Activated CD4-positive, alpha-beta T cell treated with anti-CD3 and anti-CD28 coated beads, Interleukin-2, Interleukin-4, amounts not matched to agents 100 ng/mL and 50 ng/mL, durations not matched to agents 16 hours and 8 hours (primary cell): ENCODE data around the gene CHD3.

ENCODE experiments used
- DNase-seq: peaks from one replicate; pipeline ENCODE4 v3.0.0-alpha.2; 2020; ENCODE audit warnings: low spot score

Gene CHD3

DNA sequence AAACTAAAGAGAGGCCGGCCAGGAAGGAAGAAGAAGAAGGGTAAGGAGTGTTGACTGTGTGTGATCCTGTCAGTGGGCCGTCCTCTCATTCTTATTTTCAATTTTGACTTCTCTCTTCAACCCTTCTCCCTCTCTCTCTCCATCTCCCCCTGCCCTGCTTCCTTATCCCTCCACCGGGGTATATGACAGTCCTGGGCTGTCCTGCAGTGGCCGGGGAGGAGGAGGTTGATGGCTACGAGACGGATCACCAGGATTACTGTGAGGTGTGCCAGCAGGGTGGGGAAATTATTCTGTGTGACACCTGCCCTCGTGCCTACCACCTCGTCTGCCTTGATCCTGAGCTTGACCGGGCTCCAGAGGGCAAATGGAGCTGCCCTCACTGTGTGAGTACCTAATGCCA, 5.6 kb downstream of the CHD3 start:
- DNase-seq = no peak

DNA sequence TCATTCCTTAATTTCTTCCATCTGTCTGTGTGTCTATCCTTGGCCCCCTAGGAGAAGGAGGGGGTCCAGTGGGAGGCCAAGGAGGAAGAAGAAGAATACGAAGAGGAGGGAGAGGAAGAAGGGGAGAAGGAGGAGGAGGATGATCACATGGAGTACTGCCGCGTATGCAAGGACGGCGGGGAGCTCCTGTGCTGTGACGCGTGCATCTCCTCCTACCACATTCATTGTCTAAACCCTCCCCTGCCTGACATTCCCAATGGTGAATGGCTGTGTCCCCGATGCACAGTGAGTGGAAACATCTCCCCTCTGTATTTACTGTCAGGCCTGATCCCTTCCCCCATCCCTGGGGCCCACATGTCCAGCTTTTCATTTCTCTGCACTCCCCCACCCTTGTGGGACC, 6.3 kb downstream of the CHD3 start:
- no peak for DNase-seq

DNA sequence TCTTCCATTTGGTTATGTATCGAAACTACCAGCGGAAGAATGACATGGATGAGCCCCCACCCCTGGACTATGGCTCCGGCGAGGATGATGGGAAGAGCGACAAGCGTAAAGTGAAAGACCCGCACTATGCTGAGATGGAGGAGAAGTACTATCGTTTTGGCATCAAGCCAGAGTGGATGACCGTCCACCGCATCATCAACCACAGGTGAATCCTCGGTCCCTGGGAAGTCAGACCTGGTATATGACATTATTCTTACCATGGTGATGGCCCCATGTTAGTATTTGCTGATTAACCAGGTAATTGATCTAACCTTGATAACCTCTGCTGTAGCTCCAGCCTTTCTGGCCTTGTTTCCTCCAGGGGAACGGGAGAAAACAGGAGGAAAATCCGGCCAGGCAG, 8.5 kb downstream of the CHD3 start:
- no peak for DNase-seq

DNA sequence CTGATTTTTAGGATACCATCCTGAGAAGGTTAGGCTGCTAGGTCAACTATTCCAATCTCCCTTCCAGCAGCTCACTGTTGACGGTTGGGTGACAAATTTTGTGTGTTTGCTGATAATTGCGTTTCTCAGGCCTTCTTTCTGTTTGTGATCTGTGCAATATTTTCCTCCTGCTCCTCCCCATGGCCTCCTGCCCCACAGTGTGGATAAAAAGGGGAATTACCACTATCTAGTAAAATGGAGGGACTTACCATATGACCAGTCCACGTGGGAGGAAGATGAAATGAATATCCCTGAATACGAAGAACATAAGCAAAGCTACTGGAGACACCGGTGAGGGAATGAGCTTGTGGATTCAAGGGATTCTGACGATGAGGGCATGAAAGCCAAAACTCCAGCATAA, 9.2 kb downstream of the CHD3 start:
- DNase-seq = no peak

DNA sequence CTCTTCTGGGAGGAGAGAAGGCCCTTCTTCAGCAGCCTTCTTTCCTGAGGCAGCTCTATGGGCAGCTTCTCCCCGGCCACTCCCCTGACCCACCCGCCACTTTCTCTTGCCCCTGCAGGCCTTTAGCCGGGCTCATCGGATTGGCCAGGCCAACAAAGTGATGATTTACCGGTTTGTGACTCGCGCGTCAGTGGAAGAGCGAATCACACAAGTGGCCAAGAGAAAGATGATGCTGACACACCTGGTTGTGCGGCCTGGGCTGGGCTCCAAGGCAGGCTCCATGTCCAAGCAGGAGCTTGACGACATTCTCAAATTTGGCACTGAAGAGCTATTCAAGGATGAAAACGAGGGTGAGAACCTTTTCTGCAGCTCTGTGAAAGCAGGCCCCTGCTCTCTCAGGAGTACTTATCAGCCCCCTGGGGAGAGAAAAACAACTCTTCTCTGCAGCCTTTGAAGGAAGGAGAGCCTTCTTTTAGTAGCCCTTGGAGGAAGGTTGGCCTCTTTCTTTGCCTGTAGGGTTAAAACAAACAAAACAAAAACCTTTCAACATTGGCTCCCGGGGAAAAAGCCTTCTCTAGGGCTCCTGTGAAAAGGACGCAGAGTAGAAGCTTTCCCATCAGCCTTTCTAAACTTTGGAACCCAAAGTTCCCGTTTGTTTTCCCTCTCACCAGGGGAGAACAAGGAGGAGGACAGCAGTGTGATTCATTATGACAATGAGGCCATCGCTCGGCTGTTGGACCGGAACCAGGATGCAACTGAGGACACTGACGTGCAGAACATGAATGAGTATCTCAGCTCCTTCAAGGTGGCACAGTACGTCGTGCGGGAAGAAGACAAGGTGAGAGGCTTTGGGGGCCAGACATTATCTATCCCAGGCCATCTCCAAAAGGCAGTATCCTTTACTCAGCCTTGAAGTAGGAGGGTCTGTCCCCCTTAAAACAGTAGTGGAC, 14.8 kb downstream of the CHD3 start:
- no peak for DNase-seq

DNA sequence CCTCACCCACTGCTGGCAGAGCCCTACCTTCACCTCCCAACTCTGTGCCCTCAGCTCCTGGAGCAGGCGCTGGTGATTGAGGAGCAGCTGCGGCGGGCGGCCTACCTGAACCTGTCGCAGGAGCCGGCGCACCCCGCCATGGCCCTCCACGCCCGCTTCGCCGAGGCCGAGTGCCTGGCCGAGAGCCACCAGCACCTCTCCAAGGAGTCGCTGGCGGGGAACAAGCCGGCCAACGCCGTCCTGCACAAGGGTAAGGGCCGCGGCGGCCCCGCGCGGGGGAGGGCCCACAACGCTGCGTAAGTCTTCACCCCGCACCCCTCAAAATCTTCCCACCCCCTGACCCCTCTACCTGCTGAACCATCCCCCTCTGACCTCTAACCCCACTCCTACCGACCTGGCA, 20.5 kb downstream of the CHD3 start:
- no peak for DNase-seq

DNA sequence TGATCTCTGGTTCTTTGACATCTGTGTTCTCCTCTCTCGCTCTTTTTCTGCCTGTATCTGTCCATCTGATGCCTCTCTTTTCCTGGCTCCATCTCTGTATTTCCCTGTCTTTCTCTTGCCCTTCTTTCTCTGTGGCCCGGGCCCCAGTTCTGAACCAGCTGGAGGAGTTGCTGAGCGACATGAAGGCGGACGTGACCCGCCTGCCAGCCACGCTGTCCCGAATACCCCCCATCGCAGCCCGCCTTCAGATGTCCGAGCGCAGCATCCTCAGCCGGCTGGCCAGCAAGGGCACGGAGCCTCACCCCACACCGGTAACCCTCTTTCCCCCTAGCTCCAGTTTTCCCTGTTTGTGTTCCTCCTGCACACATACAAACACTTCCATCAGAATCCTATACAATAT, 21.7 kb downstream of the CHD3 start:
- DNase-seq = no peak

DNA sequence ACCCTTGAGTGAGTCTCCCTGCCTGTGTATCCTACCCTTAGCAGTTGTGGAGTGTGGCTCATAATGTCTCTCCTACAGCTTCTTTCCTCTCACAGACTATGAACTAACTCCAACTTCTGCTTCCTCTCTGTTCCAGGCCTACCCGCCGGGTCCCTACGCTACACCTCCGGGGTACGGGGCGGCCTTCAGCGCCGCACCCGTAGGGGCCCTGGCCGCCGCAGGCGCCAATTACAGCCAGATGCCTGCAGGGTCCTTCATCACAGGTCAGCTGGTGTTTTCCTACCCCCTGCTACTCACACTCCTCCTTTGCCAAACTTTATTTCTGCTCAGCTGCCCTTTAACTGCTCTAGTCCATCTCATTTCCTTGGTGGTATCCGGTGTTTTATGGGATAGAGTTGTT, 22.1 kb downstream of the CHD3 start:
- no peak for DNase-seq

DNA sequence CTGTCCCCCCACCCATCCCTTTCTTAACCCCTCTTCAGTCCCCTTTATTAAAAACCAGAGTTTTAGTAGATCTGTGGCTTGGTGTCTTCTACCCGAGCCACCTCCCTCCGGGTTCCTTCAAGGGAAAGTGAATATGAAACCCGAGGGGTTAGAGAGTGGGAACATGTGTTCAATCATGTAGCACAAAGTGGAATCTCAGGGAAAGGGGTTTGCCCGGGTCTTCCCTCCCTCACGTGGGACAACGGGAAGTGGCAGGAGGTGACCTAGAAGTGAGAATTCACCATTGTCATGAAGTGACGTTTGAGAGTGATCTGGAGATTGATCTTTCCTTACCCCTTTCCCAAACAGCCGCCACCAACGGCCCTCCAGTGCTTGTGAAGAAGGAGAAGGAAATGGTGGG, 22.5 kb downstream of the CHD3 start:
- no peak for DNase-seq

DNA sequence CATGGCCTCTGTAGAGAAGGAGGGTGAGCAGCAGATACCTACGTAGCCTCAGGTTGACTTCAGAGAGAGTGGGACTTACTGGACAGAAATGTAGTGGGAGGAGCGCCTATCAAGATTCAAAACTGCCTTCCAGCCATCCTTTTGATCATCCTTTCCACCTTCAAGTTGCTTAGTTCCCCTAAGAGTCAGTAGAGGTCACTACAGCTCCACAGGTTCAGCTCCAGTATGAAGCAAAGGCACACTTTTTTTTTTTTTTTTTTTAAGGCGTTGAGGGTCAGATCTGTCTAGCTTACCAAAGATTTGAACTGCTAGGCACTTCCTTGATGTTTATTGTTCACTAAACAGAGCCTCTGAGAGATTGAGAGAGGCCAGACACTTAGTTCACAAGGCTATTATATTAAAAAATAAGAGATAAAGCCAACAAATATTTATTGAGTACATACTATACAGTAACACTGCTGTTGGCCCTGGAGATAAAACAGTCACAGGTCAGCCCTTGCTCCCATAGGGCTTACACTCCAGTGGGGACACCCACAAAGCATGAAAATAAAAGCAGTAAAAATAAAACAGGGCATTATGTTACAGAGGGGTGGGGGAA, 24.4 kb downstream of the CHD3 start:
- DNase-seq = peak; percentile 76

DNA sequence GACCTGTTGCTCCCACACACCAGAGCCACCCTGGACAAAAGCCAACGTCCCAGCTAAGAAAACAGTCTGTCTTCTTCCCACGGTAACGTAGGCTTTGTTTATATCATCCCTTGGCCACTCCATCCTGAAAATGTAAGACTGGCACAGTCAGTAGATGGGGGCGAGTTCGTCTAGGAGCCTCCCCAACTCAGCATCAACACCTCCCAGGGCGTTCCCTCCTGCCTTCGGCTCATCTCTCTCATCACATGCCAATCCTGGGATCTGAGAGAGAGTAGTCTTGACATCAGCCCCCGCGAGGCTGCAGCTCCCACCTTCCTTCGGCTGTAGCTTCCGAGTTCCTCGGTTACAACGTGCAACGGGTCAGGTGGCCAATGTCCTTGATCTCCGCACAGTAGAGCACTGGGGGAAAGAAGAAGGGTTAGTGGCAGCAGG, 26.6 kb downstream of the CHD3 start:
- no peak for DNase-seq

DNA sequence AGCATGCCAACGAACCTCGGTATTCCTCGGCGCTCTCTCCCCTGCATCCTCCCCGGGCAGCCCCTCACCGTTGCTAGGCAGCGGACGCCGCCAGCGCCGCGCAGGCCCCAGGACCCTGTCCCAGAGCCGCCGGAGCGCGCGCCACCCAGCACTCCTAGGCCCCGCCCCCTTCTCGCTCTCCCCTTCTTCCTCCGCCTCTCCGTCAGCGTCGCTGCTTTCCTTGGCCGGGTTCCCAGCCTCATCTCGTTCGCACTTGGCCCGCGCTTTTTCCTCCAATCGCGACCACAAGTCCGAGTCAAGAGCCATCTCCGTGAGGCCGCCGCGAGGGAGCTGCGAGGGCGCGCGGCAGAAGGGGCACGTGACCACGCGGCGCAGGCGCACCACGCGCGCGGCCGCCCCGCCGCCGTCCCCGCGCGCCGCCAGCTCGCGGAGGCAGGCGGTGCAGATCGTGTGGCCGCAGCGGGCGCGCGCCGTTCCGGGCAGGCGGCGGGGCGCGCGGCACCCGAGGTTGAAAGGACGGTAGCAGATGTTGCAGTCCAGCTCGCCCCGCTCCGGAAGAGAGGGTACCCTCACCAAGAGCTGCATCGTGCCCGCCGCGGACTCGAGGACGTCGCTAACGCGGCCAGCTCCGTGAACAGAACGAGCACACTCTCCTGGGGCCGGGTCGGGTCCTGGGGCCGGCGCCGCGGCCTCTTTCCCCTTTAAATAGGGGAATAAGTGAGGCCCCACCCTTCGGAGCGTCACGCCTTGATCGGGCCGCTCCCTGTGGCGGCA, 27.2 kb downstream of the CHD3 start, which contains the start of gene RNF227:
RNF227 (minus strand) TSS at position 679 of the 774 bp plus-strand sequence; CDS start at position 585, 94 bp downstream.
- peak; percentile 85 for DNase-seq

DNA sequence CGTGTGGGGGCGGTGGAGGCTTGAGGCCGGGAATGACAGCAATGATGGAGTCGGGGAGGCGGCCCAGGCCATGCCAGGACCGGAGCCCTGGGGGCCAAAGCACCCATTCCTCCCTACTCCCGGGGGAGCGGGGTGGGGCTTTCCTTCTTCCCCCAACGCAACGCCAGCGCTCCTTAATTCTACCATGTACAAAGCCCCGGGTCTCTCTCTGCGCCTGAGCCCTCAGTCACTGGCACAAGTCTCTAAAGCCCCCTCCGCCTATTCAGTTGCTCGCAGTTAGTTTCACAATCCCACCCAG, 27.7 kb downstream of the CHD3 start:
- DNase-seq = no peak

DNA sequence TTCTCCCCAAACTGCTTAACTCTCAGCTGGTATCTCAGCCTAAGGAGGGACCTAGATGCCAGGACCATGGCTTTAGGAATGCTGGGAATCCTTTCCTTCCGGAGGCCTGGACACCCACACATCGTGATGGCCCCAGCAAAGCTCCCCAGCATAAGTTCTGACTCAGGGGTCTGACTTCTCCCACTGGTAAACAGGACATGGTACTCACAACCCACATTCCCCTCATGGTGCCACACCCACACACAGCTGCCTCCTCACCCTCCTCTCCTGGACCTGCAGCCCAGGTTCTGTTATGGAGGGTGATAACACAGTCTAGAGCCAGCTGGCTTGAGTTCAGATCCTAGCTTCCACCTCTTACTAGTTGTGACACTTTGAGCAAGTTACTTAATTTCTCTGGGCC, 28.2 kb downstream of the CHD3 start:
- no peak for DNase-seq

DNA sequence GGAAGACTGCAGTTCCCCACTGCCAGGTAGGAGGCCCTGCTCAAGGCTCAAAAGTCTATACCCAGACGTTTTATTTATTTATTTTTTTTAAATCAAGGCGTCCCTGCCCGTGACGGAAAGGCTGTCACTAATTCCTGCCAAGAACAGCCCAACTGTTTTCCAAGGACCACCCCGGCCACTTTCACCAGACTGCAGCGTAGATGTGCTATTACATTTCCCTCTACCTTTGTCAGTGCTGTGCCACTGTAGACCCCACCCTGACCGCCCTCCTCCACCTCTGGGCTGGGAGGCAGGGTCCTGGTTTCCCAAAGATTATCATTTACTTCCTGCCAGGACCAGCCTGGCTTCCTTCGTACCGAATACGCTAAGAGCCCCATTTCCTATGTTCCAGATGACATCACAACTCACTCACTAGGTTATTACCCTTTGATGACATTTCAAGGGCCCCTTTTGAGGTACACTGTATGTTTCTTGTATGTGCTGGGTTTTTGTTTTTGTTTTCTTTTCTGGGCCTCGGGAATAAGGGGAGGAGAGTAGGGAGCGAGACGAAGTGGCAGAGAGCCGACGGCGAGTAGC, 33.8 kb downstream of the CHD3 start:
- no peak for DNase-seq

DNA sequence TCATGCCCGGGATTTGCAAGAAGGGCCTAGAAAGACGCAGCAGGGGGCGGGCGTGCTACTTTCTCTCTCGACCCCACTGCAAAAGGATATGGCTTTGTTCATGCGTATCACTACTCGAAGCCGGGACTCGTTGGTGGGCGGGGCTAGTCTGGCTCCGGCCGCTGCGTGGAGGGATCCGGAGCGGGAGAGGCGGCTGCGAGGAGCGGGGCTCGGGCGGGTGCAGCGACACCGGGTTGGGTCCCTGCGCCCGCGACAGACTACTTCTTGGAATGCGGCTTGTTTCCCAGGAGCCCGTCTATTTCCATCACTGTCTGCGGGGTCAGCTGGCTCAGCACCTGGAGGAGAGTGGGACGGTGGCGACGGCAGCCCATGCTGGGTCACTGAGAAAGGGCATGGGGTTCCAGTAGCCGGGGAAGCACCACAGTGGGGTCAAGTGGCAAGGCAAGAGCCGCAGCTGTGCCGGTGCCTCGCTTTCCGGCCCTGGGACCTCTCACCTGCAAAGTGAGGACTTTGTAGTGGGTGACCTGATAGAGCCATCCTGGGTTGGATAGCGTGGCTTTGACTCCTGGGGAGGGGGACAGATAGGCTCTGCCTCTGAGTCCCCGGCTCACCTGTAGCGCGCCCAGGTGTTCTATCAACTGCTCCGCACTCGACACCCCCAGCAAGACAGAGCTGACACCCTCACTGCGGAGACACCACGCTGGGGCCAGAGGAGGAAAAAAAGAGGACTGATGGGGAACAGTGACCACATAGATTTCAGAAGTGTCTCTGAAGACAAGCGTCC, 34.4 kb downstream of the CHD3 start:
- DNase-seq = peak; percentile 66

DNA sequence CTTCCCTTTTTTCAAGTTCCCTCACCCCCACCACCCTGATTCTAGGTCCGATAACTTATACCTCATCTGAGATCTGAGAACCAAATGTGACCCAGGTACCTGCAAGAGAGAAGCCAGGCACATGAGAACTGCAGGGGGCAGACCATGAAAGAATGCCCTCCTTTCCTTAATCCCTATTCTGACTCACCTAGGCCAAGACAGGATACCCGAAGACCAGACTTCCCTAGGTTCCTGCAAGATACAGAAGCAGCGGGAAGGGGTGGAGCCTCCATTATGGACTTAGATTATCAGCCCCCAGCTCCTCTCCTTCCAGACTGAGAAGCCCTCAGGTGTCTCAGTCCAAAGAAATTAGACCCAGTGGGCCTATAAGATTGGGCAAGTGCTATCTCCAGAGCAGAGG, 39.0 kb downstream of the CHD3 start:
- no peak for DNase-seq

DNA sequence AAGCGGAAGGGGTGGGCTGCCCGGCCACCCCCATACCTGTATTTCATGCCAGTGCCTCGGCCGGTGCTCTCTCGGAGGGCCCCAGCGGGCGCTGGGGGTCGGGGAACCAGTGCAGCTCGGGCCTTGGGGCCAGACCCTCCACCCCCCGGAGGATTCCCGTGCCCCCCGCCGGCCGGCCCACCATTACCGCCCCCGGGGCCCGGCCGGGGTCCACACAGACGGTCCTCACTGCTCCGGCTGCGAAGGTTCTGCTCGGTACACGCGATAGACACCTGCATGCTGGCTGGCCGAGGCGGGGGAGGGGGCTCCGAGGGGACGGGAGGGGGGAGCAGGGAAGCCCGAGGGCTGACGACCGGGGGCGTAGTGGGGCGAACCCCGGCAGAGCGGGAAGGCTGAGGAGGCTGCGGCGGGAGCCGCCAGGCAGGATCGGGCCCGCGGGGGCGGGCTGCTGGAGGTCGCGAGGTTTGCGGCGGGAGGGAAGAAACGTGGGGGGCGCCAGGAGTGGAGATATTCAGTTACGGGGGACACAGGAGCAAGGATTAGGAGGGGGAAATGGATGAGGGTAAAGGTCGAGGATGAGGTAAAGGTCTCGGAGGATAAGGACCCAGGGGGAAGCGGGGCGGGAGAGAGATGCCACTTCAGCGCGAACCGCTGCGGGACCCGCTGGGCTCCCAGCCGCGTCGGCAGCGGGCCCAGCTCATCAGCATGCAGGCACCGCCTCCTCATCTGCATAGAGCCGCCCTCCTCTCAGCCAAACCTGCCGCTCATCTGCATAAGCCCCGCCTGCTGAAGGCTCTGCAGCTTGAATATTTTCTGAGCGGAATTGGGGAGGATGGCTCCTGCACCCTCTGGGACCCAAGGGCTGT, 40.8 kb downstream of the CHD3 start, which contains the start of gene KCNAB3:
KCNAB3 (minus strand) TSS at position 699 of the 866 bp plus-strand sequence; CDS start at position 278, 421 bp downstream.
- peak; percentile 54 for DNase-seq

DNA sequence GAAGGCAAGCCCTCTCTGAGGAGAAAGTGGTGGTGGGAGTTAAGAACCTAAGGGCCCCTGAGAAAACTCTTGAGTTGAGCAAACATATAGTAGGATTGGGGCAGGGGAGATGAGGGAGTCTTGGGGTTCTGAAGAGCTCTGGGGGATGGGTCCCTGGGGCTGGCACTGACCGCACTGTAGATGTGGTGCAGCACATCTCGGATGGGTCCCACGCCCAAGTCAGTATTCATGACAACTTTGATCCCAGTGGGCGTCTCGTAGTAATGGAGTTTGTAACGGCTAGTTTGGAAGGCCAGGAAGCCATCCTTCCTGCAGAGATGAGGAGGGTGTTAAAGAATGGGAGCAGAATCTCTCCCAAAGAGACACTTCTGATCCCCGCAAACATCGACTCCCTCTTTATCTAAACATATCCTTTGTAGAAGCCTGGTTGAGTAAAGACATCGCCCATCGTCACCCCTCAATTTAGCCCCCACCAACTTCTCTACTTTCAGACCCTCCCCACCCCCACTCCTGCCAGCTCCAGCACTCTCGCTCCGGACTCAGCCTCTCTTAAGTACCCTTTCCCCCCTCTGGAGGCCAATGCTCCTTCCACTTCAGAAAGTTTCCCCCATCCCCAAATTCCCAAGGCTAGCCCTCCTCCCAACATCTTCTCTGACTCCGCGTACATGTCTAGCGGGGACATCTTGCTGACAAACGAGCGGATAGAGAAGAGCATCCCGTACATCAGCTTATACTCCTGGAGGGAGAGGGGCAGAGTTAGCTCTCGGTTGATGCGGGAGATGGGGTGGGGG, 42.4 kb downstream of the CHD3 start:
- no peak for DNase-seq
